GM18511 (cell line): ENCODE data around the gene HPX.

ENCODE experiments used
- ATAC-seq: cut with Tn5 transposase; IDR thresholded peaks from one replicate; pipeline ENCODE4 v1.9.1; 2021; ENCODE audit warnings: mild to moderate bottlenecking, moderate library complexity; ENCODE audit not compliant: unreplicated experiment

The HPX gene

DNA sequence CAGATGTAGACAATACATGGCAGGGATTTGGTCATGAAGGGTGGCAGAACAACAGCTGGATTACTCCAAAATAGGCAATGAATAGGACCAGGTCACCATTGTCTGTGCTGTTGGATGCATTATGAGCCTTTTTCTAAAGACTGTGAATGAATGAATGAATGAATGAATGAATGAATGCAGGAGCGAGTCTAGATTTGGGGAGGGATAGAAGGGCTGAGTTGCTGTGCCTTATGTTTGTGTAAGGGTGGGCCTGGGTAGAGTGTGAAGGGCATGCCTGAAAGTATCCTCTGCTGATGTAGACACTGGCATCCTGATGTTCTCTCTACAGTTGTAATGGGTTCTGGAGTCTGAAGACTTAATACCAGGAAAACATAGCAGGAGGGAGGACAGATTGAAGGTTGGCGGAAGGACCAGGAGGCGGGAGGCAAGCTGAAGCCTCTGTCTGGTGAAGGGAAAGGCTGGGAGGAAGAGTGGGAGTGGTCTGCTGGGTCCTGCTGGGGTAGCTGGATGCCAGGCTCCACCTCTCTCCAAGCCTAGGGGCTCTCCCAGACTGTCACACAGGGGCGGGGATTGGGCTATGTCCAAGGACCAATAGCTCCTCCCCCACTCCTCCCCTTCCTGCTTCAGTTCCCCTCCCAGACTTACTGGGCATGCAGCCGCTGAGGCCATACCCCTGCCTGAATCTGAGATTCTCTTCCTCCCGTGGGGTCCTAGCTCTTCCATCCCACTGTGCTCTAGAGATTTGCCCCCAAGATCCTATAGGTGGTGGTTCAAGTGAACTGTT is 28.1 kb upstream of the HPX start:
- ATAC-seq = peak; percentile 42

DNA sequence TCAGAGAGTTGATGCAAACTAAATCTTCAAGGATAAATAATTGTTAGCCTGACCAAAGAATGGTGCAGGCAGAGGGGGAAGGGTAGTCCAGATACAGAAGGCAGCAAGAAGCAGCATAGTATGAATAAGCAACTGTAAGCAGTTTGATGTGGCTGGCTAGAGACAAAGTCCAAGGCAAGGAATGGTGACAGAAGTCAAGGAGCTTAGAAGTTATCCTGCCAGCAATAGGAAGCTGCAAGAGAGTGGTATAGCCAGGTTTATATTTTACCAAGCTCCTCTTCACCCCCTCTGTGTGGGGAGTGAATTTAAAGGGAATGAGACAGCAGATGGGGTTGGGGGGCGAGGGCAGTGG is 18.3 kb upstream of the HPX start:
- no peak for ATAC-seq

DNA sequence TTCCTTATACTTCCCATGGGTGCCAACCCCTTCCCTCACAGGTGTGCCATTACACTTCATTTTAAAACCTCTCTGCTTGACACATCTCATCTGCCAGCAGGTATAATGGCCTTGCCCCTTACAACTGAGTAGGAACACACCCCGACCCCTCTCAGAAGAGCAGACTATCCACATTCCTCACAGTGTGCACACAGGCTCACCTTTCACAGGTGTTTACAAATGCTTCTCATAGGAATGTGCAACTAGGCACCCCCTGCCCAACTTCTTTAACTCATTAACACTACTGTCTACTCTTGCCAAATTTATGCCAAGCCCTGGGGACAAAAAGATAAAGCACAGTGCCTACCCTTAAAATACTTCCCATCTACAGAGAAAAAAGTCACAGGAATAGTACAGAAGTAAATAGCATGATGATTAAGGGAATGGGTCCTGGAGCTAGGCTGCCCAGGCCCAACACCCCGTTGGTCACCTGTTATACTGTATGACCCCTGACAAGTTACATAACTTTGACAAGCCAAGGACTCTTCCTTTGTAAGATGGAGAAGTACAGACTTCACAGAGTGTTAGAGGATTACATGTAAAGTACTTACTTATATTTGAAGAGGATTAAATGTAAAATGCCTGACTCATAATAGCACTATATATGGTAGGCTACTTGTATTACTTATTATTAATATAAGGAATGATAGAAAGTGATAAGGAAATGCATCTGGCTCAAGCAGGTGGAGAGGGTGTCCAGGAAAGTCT is 17.7 kb upstream of the HPX start:
- ATAC-seq = no peak

DNA sequence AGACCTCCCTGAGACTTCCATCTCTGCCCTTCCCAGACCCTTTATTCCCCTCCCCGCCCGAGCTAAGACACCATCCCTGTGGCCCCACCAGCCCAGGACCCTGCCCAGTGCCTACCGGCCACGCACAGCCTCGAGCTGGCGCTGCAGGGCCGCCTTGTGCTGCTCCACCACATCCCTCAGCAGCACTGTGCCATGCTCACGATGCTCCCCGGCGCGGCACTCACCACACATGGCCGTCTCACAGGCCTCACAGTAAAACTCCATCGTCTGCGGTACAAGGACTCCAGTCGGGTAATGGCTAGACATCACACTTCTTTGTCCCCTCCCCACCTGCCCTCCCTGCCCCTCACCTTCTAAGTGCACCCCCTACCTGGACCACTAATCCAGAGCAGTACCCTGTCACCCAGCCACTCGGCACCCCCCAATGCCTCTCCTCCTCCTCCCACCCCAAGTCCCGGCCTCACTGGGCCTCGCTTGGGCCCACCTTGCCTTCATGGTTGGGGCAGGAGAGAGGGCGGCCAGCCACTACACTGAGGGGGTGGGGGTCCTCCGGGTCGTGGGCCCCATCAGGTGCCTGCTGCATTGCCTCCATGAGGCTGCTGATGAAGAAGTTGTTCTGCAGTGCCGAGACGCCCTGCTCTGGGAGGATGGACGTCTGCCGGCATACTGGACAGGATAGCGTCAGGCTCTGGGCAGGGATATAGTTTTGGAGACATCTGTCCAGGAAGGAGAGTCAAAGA is 17.0 kb upstream of the HPX start:
- ATAC-seq = no peak

DNA sequence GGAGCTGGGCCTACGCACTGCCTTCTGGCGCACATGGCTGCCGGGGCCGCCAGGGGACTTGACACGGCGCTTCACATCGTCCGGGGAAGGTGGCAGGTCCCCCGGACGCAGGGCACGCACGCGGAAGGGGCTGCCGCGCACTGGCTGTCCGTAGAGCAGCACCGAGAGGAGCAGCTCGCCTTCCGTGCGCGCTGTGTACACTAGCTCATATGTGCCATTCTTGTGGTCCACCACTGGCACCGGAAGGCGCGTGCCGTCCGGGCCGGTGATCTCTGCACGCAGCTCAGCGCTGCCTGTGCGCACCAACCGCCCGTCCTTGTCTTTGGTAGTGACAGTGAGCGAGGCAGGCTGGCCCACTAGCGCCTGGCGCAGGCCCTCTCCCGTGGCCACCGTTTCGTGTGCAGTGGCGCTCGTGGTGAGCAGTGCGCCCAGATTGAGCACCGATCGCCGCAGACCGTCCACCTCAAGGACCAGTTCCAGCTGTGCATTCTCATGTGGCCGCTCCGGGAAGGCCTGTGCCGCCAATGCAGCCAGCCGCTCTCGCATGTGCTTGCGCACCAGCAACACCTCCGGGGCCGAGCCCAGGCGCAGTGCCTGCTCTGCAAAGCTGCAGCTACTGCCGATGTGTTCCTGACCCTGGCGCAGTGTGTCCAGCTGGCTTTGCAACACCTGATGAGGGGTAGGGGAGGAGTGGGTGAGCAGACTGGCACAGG is 15.7 kb upstream of the HPX start:
- no peak for ATAC-seq

DNA sequence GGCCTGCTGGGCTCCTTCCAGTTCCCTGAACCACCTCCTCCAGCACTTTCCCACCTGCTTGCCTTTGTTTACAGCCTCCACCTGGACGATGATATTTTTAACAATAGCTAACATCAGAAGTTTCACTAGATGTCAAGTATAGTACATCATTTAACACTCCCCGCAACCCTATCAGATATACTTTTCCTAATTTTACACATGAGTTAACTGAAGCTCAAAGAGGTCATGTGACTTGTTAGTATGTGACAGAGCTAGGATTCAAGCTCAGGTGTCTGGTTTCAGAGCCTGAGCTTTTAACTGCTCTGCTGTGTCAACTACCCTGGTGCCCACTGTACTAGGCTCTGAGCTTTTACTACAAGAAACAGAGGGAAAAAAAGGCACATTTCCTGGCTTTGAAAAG is 14.3 kb upstream of the HPX start:
- no peak for ATAC-seq

DNA sequence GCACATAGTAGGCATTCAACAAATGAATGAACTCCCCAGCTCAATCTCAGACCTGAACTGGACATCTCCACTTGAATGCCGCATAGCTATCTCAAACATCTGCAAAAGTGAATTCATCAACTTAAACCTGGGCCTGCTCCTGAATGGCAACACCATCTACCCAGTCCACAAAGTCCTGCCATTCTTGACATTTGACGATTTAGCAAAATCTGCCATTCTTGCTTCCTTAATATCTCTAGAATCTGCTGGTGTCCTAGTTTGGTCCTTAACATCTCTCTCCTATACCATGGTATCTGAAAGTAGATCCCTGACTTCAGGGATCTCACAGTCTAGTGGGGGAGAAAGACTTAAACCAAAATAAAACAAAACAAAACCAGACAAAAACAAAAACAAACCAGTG is 12.4 kb upstream of the HPX start:
- no peak for ATAC-seq

DNA sequence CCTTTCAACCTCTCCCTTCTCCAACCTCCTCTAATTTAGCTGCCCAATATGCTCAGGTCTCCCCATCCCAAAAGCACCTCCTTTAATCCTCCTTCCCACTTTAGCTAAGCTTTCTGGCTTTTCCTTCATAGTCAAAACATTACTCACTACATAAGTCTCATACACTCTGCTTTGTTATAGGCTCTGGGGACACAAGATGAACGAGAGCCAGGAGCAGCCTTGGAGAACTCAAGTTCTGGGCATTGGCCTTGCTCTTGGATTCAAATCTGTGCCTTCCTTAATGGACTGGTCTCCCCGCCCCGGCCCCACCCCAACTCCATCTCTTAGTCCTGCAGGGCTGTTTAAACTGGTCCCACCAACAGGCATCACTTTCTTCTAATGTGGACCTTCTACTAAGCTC is 11.4 kb upstream of the HPX start:
- ATAC-seq = no peak

DNA sequence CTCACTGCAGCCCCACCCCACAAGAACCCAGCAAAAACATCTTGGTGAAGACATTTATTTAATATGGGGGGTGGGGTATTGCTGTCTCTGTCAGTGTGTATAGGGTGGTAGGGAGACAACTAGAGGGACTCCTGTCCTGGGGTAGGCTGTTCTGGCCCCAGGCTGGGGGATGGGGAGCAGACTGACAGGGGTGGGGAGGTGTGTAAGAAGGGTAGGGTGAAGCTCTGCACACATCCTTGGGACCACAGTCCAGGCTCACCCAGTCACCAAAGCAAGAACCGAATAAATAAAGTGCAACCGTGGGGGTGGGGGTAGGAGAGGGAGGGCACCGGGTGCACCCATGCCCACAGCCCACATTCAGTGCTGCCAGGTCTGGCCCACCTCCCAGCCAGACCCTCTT is 7.8 kb upstream of the HPX start:
- no peak for ATAC-seq

DNA sequence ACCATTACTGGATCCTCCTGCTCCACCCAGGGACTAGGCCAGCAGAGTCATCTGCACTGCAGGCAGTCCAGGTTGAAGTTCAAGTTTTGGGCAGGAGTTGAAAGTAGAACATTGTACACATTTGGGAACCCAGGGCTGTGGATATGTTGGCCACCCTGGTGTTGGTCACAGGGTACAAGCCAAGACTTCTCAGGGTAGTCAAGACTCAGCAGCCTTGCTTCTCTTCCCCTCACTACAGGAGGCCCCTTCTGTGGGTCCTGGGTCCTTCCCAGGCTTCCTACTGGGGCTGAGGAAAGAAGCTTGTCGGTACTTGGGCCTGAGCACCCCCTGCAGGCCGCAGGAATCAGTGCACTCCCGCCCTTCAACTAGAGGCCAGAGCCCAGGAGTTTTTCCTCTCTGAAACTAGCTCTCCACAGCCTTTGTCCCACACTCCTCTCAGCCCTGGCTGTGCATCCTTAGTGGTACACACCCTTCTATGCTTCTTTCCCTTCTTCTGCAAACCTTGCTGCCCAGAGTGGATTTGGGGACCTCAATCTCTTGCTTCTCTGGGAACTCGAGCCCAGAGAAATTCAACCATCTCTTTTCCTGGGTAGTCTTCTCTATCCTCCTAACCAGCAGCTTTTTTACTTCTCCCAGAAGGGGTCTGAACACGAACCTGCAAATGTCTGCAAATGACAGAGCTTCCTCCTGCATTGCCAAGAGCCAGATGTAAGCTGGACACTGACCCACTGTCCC is 2.6 kb upstream of the HPX start:
- ATAC-seq = peak; percentile 90

DNA sequence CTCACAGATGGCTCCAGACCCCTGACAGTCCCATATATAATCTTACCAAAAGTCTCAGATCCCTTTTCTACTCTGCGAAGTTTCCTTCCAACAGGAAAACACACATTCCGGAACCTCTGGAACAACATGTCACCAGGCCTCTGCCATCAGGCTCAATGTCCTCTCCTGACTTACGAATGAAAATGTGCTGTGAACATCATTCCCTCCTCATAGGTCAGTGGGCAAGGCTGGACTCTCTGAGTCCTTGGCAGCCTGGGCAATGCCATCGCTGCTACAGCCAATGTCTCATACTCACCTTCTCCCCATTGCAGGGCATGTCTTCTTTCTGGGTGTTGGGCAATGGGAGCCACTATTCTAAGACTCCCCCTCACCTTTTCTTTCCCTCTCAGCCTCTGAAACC is 1.7 kb upstream of the HPX start:
- ATAC-seq = no peak

DNA sequence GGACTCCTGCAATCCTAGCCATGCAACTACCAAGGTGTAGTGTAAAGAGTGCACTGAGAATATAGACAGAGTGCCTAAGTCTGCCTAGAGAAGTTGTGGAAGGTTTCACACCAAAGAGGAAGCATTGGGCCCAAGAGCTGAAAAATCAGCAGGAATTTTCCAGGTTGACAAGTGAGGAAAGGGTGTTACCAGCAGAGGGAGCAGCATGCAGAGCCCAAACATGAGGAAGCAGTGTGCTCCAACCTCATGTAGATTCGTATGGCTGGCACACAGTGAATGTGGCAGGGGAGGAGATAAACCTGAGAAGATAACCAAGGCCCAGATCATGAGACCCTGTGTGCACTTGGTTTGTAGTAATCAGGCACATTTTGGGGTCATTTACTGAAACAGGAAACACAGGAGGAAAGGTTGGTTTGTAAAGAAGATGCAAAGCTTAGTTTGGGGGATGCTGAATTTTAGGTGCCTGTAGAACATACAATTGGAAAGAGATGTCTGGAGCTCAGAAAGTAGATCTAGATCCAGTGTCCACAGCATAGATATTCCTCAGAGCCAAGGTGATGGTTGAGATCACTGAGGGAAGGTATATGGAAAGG is 1.7 kb downstream of the HPX start:
- ATAC-seq = no peak

DNA sequence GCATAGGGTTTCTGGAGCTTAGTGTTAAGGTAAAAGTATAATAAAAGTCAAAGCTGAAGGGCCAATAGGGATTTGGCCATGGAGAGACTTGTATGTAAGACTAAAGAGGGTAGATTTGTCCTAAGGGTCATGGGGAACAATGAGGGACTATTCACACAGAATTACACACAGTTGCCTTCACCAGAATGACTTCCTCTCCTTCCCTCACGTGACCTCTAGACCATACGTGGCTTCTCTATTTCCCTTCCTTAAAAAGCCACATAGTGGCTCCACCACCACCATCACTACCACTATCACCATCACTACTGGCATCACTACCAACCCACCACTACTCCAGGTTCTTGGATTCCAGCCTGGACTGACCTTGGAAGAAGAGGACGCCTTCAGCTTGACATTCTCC is 2.8 kb downstream of the HPX start:
- ATAC-seq = no peak

DNA sequence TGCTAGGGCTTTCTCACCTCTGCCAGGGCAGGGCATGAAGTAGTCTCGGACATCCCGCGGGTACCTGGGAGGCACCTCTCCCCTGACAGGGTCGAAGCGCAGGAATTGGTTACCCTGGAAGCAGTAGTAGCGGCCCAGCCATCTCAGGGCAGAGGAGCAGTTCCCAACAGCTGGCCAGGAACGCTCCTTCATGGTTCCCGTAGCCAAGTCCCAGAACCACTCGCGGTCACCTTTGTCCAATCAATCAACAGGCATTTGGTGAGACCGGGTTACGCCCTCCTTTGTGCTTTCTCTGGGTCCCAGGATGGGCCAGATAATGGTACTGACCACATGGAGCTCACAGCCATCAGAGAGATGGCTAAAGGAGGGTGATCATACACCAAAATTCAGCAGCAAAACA is 3.4 kb downstream of the HPX start:
- ATAC-seq = no peak

DNA sequence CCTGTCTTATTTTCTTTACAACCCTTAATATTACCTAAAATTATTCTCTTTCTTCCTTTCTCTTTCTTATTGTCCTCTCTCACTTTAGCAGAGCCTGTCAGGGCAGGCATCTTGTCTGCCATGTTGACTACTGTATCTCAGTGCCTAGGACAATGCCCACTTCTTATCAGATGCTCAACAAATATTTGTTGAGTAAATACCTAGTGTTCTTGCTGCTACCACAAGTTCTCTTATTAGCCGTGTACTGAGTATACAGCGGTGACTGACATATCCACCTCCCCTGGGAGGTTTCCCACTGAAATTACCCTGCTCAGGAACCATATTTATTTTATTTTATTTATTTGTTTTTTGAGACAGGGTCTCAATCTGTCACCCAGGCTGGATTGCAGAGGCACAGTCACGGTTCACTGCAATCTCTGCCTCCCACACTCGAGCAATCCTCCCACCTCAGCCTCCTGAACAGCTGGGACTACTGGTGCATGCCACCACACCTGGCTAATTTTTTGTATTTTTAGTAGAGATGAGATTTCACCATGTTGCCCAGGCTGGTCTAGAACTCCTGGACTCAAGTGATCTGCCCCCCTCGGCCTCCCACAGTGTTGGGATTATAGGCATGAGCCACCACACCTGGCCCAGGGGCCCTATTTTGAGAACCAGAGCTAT is 6.7 kb downstream of the HPX start:
- ATAC-seq = peak; percentile 51

DNA sequence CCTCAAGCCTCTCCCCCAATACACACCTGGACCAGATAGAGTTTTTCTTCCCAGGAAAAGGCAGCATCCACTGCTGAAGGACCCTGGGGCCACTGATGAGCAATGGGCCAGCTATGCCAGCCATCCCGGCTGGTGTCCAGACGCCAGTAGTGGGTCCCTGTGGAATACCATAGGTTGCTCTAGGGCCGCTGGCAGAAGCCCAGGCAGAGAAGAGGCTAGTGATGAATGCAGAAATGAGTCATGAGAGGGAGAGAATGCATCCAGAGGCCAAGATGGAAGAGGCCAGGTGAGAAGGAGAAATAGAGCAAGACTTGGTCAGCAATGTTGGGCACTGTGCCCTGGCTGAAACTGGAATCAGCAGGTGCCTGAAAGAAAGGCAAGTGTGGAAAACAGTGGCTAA is 8.9 kb downstream of the HPX start:
- ATAC-seq = no peak

DNA sequence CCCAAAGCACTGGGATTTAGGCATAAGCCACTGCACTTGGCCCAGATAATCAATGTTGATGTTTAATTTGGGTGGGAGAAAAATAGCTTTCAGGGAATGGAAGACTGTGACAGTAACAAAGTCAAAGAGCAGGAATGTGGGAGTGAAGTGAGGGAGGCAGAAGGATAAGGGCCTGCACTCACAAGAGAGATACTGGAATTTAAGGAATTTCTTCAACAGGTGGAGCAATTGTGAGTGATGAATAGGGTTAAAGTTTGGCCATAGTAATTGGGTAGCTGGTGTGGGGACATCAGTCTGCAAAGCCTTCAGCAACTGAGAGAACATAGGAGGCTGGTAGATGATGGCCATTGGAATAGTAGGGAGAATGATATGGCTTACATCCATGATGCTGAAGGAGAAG is 13.3 kb downstream of the HPX start:
- no peak for ATAC-seq

DNA sequence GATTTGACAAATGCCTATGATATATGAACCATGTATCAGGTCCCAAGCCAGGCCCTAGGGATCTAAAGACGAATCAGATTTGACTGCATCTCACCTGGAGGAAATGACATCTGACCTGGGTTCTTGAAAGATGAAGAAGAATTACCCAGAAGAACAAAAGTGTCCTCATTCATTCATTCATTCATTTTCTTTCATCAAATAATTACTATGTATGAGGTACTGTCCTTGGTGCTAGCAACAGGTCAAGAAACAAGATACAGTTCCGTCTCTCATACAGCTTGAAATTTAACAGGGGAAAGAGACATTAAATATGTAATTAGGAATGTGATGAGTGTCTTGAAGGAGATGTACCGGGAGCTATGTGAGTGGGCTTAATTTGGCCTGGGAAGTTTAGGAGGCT is 20.1 kb downstream of the HPX start:
- no peak for ATAC-seq

DNA sequence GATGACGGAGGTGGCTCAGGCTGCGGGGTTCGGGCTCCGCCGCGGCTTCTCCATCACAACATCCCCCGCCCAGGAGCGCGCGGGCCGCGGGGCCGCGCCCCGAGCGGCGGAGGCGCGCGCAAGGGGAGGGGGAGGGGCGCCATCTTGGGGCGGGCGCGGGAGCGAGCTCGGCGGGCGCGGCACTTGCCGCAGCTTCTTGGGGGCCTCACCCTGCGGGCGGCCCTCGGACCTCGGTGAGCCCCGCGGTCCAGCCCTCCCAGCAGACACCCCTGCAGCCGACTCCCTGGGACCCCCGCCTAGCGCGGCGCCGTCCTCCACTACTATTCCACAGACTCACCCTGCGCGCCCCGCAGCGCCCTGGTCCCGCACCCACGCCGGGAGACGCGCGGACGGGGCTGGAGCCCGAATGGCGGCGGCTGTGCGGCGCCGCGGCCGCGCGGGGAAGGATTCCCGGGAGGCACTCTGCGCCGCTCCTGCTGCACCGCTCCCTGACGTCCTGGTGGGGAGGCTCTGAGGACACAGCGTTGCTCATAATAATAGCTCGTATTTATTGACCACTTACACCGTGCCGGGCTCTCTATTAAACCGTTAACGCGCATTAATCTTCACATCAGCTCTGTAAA is 21.7 kb downstream of the HPX start, which contains the start of gene APBB1:
Gene APBB1, minus strand, starts transcription at position 86 of the 623 bp plus-strand sequence. CDS start 7,747 bp downstream, outside the sequence.
- ATAC-seq = peak; percentile 58
